GM10266 (cell line): ENCODE results near the gene KCNJ16.
"Not testable (repeated sequence)": the region's sequence is repeated elsewhere in the genome, so short reads cannot be mapped to it uniquely, and the experiment has no call there.

Experiments
- DNase-seq: peaks from one replicate; pipeline ENCODE4 v3.0.0; 2012; ENCODE audit errors: extremely low spot score
- CTCF ChIP-seq: IDR thresholded peaks from 2 replicates; pipeline ENCODE4 v1.5.1; 2012; ENCODE audit warnings: mild to moderate bottlenecking, low read depth; ENCODE audit not compliant: control insufficient read depth, insufficient read depth; ENCODE audit errors: missing control alignments

The KCNJ16 gene

GRCh38 chr17:70037498-70037897 is 37.5 kb upstream of the KCNJ16 start:
- TF ChIP-seq CTCF = no peak
- DNase-seq = no peak

- DNase-seq = no peak
- no peak for TF ChIP-seq CTCF
Observed at GRCh38 chr17:70040336-70040735, 34.7 kb upstream of the KCNJ16 start.

- TF ChIP-seq CTCF = no peak
- DNase-seq = no peak
Observed at GRCh38 chr17:70041061-70041460, 34.0 kb upstream of the KCNJ16 start.

GRCh38 chr17:70041540-70041939 is 33.5 kb upstream of the KCNJ16 start:
- DNase-seq = no peak
- TF ChIP-seq CTCF = no peak

GRCh38 chr17:70045780-70046179 is 29.2 kb upstream of the KCNJ16 start:
- DNase-seq = not testable (repeated sequence)

- no peak for TF ChIP-seq CTCF
- DNase-seq = no peak
Observed at GRCh38 chr17:70047619-70048419, 27.2 kb upstream of the KCNJ16 start.

- TF ChIP-seq CTCF = no peak
- DNase-seq = no peak
Observed at GRCh38 chr17:70049801-70050591, 25.0 kb upstream of the KCNJ16 start.
